Measurements from ENCODE around the gene NALCN. TPM values are rescaled to one million over a fixed set of nuclear protein-coding genes. Genes with fewer than 3 reads are reported as not detected.

The NALCN gene
- total and polyA plus RNA-seq, 10 of the 15 experiments (the other 5 are each of a cell fraction or from before 2014, with no cell fraction given): under 0.01 TPM; not detected in 9

- Histone ChIP-seq H3K27me3 (replicated peaks in 1 of 2; ENCODE audit: control insufficient read depth in 2 of 2, insufficient read depth in 2 of 2, low read length in 1 of 2) (no peaks in the 10 kb centered on the region), H3K36me3 (ENCODE audit: control insufficient read depth in 2 of 2, insufficient read depth in 2 of 2, low read length in 1 of 2) (no peaks in the 10 kb centered on the region), H4K20me1 (ENCODE audit: control insufficient read depth, insufficient read depth) (no peaks in the 10 kb centered on the region), H3K4me2 (ENCODE audit: control insufficient read depth, insufficient read depth) (no peak overlapping the region), H3K4me1 (ENCODE audit: control insufficient read depth, insufficient read depth, low read length) (no peaks in the 10 kb centered on the region), H2AFZ (ENCODE audit: control insufficient read depth, low read depth, low read length) (no peak overlapping the region), H3K4me3 (no peak overlapping the region), H3K27ac (ENCODE audit: control insufficient read depth, insufficient read depth) (no peak overlapping the region), H3K79me2 (ENCODE audit: control insufficient read depth, insufficient read depth, low read length) (no peaks in the 10 kb centered on the region), H3K9me3 (replicated peaks; ENCODE audit: control insufficient read depth, insufficient read depth, low read length) (no peaks in the 10 kb centered on the region), H3K9ac (ENCODE audit: control insufficient read depth, insufficient read depth, low read length) (no peak overlapping the region)
- intact Hi-C loops (cut with micrococcal nuclease; ENCODE audit: unreplicated experiment): no loop called here
- DNase-seq (ENCODE audit: low read depth, low spot score): no peak
- CTCF ChIA-PET: interaction anchor here (1.0 to 1.5 kb wide), 2 partner anchors 11 to 575 kb away, joined by 3 to 4 read pairs; no protein-coding TSS in a partner anchor
- WGBS (ENCODE audit: insufficient coverage, insufficient replicate concordance, low lambda C conversion rate, missing lambda C conversion rate): 2% methylated on average over 4 of the region's 4 CpGs
- peak; percentile 7 for FAIRE-seq
- no peak for ATAC-seq
- in situ Hi-C loops (cut with MboI): no loop called here
- POLR2A ChIA-PET: no interaction called here
- TF ChIP-seq PRDM15 (CRISPR knock-in tag; IDR thresholded peaks at IDR 0.05) (no peak), PML (IDR thresholded peaks at IDR 0.05; ENCODE audit: low read length) (no peak), SPI1 (IDR thresholded peaks at IDR 0.05; ENCODE audit: borderline replicate concordance, insufficient read depth, low read depth, low read length) (no peak), RAD51 (IDR thresholded peaks at IDR 0.05) (no peak), IRF5 (IDR thresholded peaks at IDR 0.05; ENCODE audit: borderline replicate concordance) (no peak), POLR2A (IDR thresholded peaks at IDR 0.05; ENCODE audit: low read depth, low read length) (no peak)
- RAD21 ChIA-PET (ENCODE audit: unreplicated experiment): no interaction called here
- BruUV-seq (replicated peaks): no TSS peak
- SMC1A ChIA-PET (ENCODE audit: uncharacterized antibody, unreplicated experiment): no interaction called here
Measured at GRCh38 chr13:101090287-101090686, 326.0 kb downstream of the NALCN start.
